Transverse colon (tissue), 4 donors: Measurements from ENCODE around the gene SCN1A. TPM values are rescaled to one million over a fixed set of nuclear protein-coding genes. Genes with fewer than 3 reads are reported as not detected.

ENCODE experiments used
- DNase-seq: peaks from one replicate; pipeline ENCODE4 v3.0.0-alpha.2; 2019
- H3K27ac ChIP-seq, 4 donors: fragments of 200-600 bp; sonication (generic); 2 replicates each; pipeline ENCODE4 v1.5.1; 2016 to 2018; ENCODE audit warnings: inconsistent platforms in 4 of 4
- H3K27me3 ChIP-seq: fragments of 200-600 bp; sonication (generic); 2 replicates; pipeline ENCODE4 v1.5.1; 2017; ENCODE audit warnings: inconsistent platforms
- H3K36me3 ChIP-seq, 4 donors: fragments of 200-600 bp; sonication (generic); 2 replicates each; pipeline ENCODE4 v1.5.1; 2017 to 2019; ENCODE audit warnings: inconsistent platforms in 4 of 4
- H3K4me1 ChIP-seq, 4 donors: fragments of 200-600 bp; sonication (generic); 2 replicates each; pipeline ENCODE4 v1.5.1; 2017 to 2020; ENCODE audit warnings: inconsistent platforms in 4 of 4
- H3K4me3 ChIP-seq, 4 donors: fragments of 200-600 bp; sonication (generic); 1 replicate in 1 of 4; 2 replicates in 3 of 4; pipeline versions ENCODE4 v1.5.1 to v1.6.1; 2017 to 2019; ENCODE audit warnings: inconsistent platforms in 4 of 4
- H3K9me3 ChIP-seq, 2 donors: fragments of 200-600 bp; sonication (generic); 2 replicates each; pipeline ENCODE4 v1.5.1; 2017 to 2019; ENCODE audit warnings: inconsistent platforms in 2 of 2
- EP300 ChIP-seq: sonication (generic); formaldehyde crosslinking; IDR thresholded peaks from one replicate; pipeline ENCODE4 v1.6.1; 2017; ENCODE audit warnings: antibody characterized with exemption, low read depth
- POLR2A ChIP-seq: fragments of 450-650 bp; IDR thresholded peaks from one replicate; pipeline ENCODE4 v1.6.1; 2016; ENCODE audit warnings: antibody characterized with exemption, mild to moderate bottlenecking, moderate library complexity
- POLR2AphosphoS5 ChIP-seq, 3 donors: sonication (generic); formaldehyde crosslinking; IDR thresholded peaks; one replicate each; pipeline ENCODE4 v1.6.1; 2016; ENCODE audit warnings: antibody characterized with exemption in 3 of 3
- WGBS, 2 donors: methylation state at CpG; one replicate each; pipeline ENCODE4 v1.1.5; 2018; ENCODE audit warnings: low coverage in 1 of 2; 5-methylcytosine and 5-hydroxymethylcytosine counted together
- in situ Hi-C, 4 donors: fragments of 200-750 bp; cut with MboI; loops; one replicate each; pipeline versions ENCODE4 v1.15.0 to v1.15.1; 2017; ENCODE audit warnings: low sequenced_read_pairs in 3 of 4, low pct_ligation_motif_present in 1 of 4, low pct_unique_long_range_greater_than_20kb in 1 of 4
- intact Hi-C: fragments of 100-400 bp; cut with DNase I; formaldehyde crosslinking; loops from one replicate; pipeline ENCODE4 v1.15.1; 2023; ENCODE audit warnings: low total_unique reads
- total RNA-seq, 4 donors: library from RNA; depleted of rRNA; stranded (reverse); fragments of >200 nt; gene quantifications; one replicate each; pipeline ENCODE4 v1.1.0, GENCODE V29; 2016
- TF ChIP-seq, protein P1 (sequence below), 5 experiments: fragments of 200-600 bp in 3 of 5; fragments of 450-650 bp in 2 of 5; sonication (generic) in 3 of 5; IDR thresholded peaks; 1 replicate in 2 of 5; 2 replicates in 3 of 5; pipeline ENCODE4 v1.5.1; 2016 to 2017; ENCODE audit warnings: antibody characterized with exemption in 5 of 5, inconsistent platforms in 3 of 5, mild to moderate bottlenecking in 2 of 5, moderate library complexity in 1 of 5

Gene SCN1A
- total RNA-seq, 4 donors from 2014 or later, result not detected

DNA sequence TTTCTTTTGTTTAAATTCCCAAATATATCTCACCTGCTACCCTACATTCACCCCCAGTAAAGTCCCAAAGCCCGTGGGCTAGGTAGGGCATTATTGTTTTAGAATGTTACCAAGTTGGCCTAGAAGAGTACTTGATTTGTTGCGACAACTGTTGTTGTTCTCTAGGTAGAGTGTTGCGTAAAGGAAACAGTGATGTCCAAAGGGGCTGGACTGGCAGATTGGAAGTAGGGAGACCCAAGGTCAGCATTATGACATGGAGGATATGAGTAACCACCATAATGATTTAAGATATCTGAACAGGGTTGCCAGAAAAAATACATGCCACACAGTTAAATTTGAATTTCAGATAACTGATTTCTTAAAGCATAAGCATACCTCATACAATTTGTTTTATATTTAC lies 39.2 kb downstream of the SCN1A start:
- in situ Hi-C loops, result no loop called here

GRCh38 chr2:166084301-166084700 lies 43.5 kb downstream of the SCN1A start:
- in situ Hi-C loops, result no loop called here
- Histone ChIP-seq H3K4me3 (no peak overlapping the region), H3K9me3 (no peaks in the 10 kb centered on the region), H3K27me3 (no peaks in the 10 kb centered on the region), H3K4me1 (no peaks in the 10 kb centered on the region), H3K27ac (no peak overlapping the region), H3K36me3 (no peaks in the 10 kb centered on the region)
- intact Hi-C loops, result no loop called here
- TF ChIP-seq, protein P1, sequence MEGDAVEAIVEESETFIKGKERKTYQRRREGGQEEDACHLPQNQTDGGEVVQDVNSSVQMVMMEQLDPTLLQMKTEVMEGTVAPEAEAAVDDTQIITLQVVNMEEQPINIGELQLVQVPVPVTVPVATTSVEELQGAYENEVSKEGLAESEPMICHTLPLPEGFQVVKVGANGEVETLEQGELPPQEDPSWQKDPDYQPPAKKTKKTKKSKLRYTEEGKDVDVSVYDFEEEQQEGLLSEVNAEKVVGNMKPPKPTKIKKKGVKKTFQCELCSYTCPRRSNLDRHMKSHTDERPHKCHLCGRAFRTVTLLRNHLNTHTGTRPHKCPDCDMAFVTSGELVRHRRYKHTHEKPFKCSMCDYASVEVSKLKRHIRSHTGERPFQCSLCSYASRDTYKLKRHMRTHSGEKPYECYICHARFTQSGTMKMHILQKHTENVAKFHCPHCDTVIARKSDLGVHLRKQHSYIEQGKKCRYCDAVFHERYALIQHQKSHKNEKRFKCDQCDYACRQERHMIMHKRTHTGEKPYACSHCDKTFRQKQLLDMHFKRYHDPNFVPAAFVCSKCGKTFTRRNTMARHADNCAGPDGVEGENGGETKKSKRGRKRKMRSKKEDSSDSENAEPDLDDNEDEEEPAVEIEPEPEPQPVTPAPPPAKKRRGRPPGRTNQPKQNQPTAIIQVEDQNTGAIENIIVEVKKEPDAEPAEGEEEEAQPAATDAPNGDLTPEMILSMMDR (IDR thresholded peaks at IDR 0.05), result no peak
- TF ChIP-seq POLR2A, result no peak
- TF ChIP-seq POLR2AphosphoS5 (IDR thresholded peaks at IDR 0.05), result no peak
- TF ChIP-seq EP300, result no peak
- no peak for DNase-seq

More for the DNA sequence above, 39.2 kb downstream of the SCN1A start:
- H3K27ac ChIP-seq, result no peak overlapping the region
- H3K27me3 ChIP-seq, result no peaks in the 10 kb centered on the region
- WGBS, 2 donors, result 79 to 80% methylated on average over 3 of the region's 3 CpGs
- no peaks in the 10 kb centered on the region for H3K9me3 ChIP-seq
- intact Hi-C loops, result no loop called here
- DNase-seq, result no peak
- H3K4me3 ChIP-seq, result no peak overlapping the region
- no peaks in the 10 kb centered on the region for H3K36me3 ChIP-seq
- TF ChIP-seq POLR2AphosphoS5 (IDR thresholded peaks at IDR 0.05) (no peak), POLR2A (no peak), EP300 (no peak)
- TF ChIP-seq, protein P1 (IDR thresholded peaks at IDR 0.05), result no peak
- no peaks in the 10 kb centered on the region for H3K4me1 ChIP-seq

- no peaks in the 10 kb centered on the region for H3K36me3 ChIP-seq
- H3K9me3 ChIP-seq, result no peaks in the 10 kb centered on the region
- DNase-seq, result no peak
- H3K27ac ChIP-seq, result no peak overlapping the region
- TF ChIP-seq POLR2A (no peak), POLR2AphosphoS5 (IDR thresholded peaks at IDR 0.05) (no peak)
- intact Hi-C loops, result no loop called here
- H3K27me3 ChIP-seq, result no peaks in the 10 kb centered on the region
- H3K4me3 ChIP-seq, result no peak overlapping the region
- 40 to 55% methylated on average over 2 of the region's 2 CpGs for WGBS, 2 donors
- no peaks in the 10 kb centered on the region for H3K4me1 ChIP-seq
- in situ Hi-C loops, result no loop called here
These were observed 45.1 kb downstream of the SCN1A start for GRCh38 chr2:166082736-166083135.

DNA sequence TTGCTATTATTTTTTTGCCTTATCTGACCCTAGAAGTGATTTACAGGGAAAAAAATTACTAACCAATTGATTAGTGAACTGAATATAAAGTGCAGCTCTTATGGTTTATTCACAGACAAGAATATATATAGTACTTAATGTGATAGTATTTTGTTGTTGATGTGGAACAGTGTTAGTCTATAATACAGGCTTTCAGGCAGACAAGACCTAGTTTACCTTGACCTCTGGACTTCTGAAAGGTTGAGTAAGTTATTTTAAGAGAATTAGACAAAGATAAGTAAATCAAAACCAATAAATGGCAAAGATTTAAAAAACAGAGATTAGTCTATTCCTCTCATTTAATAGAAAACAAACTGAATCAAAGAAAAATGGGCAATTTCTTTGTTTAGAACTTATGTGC lies 46.0 kb downstream of the SCN1A start:
- in situ Hi-C loops (no loop called here), intact Hi-C loops (no loop called here)
- no peak overlapping the region for H3K4me3 ChIP-seq
- no peak for TF ChIP-seq EP300
- TF ChIP-seq POLR2A, result no peak
- TF ChIP-seq POLR2AphosphoS5 (IDR thresholded peaks at IDR 0.05), result no peak
- TF ChIP-seq, protein P1 (IDR thresholded peaks at IDR 0.05), result no peak
- no peaks in the 10 kb centered on the region for H3K4me1 ChIP-seq
- H3K27ac ChIP-seq, result no peak overlapping the region
- DNase-seq, result no peak
- no peaks in the 10 kb centered on the region for H3K9me3 ChIP-seq
- H3K27me3 ChIP-seq, result no peaks in the 10 kb centered on the region
- H3K36me3 ChIP-seq, result no peaks in the 10 kb centered on the region

- intact Hi-C loops (no loop called here), in situ Hi-C loops (no loop called here)
- no peak overlapping the region for H3K4me3 ChIP-seq
- DNase-seq, result no peak
- H3K9me3 ChIP-seq, result no peaks in the 10 kb centered on the region
- H3K36me3 ChIP-seq, result no peaks in the 10 kb centered on the region
- no peaks in the 10 kb centered on the region for H3K4me1 ChIP-seq
- TF ChIP-seq, protein P1 (IDR thresholded peaks at IDR 0.05), result no peak
- TF ChIP-seq POLR2AphosphoS5 (IDR thresholded peaks at IDR 0.05) (no peak), EP300 (no peak), POLR2A (no peak)
- H3K27me3 ChIP-seq, result no peaks in the 10 kb centered on the region
- WGBS, 2 donors, result 48 to 53% methylated on average over 3 to 4 of the region's 4 CpGs
- no peak overlapping the region for H3K27ac ChIP-seq
These were observed 46.6 kb downstream of the SCN1A start for GRCh38 chr2:166081131-166081632.
